HG03571 (cell line): Measurements from ENCODE around the gene SGSM1.

ENCODE experiments used
- ATAC-seq: cut with Tn5 transposase; IDR thresholded peaks from one replicate; pipeline ENCODE4 v1.9.1; 2021; ENCODE audit not compliant: unreplicated experiment

Gene SGSM1

DNA sequence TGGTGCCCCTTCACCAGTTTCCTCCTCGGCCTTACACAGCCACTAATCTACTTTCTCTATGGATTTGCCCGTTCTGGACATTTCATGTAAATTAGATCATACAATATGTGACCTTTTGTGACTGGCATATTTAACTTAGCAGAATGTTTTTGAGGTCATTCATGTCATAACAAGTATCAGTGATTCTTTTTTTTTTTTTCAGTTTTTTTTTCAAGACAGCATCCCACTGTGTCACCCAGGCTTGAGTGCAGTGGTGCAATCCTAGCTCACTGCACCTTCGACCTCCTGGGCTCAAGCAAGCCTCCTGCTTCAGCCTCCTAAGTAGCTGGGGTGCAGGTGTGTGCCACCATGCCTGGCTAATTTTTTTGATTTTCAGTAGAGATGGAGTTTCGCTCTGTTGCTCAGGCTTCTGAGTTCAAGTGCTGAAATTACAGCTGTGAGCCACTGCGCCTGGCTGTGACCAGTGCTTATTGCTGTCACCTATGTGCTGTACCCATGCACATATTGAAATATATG lies 169.2 kb downstream of the SGSM1 start:
- no peak for ATAC-seq

DNA sequence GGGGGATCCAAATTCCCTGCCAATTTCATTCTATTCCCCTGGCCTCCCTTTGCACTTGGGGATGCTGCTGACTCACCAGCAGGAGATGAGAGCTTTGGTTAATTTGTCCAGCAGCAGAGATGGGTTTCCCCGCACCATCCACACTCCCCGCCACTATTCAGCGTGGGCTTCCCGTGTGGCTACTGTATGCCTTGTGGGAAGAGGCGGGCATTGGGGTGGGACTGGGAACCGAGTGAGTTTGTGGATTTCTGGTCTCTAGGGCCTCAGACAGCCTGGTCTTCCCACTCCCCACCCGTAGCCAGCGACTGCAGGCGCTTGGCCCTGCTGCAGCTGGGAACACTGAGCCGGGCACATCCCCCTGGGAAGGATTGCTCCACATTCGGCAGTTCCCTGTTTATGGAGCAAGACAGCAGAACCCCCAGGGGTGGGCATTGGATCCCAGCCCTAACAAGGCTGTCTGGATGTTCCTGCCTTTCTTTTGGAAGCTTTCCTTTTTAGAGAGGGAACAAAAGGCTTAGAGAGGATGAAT lies 169.9 kb downstream of the SGSM1 start:
- no peak for ATAC-seq

DNA sequence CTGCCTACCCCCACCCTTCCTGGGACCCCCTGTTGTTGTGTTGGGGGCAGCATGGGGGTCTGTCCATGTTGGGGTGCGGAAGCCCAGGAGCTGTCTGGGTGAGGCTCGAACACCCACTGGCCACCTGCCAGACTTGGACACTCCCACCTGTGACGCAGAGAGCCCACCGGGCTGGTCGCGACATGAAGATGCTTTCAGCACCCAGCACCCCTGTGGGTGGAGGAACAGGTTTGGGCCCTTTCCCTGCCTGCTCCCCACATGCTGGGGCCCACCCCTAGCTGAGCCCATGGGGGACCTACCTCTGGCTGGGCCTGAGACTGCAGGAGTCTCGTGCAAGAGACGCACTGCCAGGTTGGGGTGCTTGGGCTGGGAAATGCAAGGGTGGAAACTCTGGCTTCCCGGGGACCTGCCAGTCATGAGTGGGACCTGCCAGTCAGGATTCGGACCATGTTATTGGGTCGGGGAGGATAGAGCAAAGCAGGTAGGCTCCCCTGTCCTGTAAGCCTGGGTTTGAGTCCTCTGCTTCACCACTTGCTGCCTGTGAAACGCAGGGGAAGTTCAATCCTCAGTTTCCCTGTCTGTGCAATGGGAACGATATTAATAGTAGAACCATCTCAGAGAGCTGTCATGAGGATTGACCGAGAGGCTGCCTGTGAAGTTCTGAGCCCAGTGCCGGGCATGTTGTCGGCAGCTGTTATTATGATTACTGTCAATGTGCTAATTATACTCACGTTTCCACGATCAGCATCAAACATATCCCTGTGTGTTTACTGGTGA lies 170.6 kb downstream of the SGSM1 start:
- no peak for ATAC-seq
